Vagina (tissue), 2 donors: ENCODE measurements around the gene WFIKKN2.

ENCODE experiments used
- POLR2A ChIP-seq, 2 donors: fragments of 450-650 bp; IDR thresholded peaks; one replicate each; pipeline ENCODE4 v1.6.1; 2017; ENCODE audit warnings: antibody characterized with exemption in 2 of 2, mild to moderate bottlenecking in 2 of 2, moderate library complexity in 2 of 2
- POLR2AphosphoS5 ChIP-seq, 2 donors: sonication (generic); formaldehyde crosslinking; IDR thresholded peaks; one replicate each; pipeline ENCODE4 v1.9.0; 2017; ENCODE audit warnings: antibody characterized with exemption in 2 of 2, mild to moderate bottlenecking in 2 of 2, low read depth in 1 of 2; ENCODE audit not compliant: insufficient read depth in 1 of 2
- TF ChIP-seq, protein P1 (sequence below), 3 experiments: fragments of 450-650 bp in 2 of 3; fragments of 200-600 bp in 1 of 3; sonication (generic) in 1 of 3; IDR thresholded peaks; one replicate each; pipeline ENCODE4 v1.5.1; 2017 to 2019; ENCODE audit warnings: antibody characterized with exemption in 3 of 3, mild to moderate bottlenecking in 2 of 3, moderate library complexity in 2 of 3

DNA sequence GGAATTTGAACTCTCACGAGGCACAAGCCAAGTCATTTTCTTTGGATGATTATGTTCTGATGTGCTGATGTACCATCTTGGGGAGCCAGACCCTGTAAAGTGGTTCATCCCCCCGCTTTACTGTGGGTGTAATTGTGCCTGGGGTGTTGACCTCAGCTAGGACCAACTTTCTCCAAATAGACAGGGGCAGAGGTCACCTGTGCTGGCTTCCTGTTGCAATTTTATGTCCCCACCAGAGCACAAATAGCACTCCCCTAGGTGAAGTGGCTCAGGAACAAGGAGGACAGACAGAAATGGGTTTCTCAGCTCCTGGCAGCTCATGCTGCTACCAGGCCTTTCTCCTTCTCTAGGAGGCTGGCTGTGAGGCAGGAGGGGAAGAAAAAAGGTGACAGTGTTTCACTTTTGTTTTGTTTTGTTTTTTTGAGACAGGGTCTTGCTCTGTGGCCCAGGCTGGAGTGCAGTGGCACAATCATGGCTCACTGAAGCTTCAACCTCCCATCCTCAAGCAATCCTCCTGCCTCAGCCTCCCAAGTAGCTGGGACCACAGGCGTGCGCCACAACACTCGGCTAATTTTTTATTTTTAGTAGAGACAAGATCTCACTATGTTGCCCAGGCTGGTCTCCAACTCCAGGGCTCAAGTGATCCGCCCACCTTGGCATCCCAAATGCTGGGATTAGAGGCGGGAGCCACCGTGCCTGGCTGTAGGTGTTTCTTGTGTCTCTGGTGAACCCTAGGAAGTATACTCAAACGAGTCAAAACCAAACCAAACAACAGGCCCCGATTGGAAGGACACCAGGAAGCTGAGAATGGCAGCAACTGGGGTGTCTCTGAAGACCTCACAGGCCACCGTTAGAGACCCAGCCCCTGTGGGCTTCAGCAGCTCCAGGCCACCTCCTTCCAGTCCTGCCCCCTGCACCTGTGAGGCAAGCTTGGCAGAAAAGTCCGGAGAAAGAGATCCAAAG, 32.5 kb upstream of the WFIKKN2 start:
- TF ChIP-seq, protein P1, sequence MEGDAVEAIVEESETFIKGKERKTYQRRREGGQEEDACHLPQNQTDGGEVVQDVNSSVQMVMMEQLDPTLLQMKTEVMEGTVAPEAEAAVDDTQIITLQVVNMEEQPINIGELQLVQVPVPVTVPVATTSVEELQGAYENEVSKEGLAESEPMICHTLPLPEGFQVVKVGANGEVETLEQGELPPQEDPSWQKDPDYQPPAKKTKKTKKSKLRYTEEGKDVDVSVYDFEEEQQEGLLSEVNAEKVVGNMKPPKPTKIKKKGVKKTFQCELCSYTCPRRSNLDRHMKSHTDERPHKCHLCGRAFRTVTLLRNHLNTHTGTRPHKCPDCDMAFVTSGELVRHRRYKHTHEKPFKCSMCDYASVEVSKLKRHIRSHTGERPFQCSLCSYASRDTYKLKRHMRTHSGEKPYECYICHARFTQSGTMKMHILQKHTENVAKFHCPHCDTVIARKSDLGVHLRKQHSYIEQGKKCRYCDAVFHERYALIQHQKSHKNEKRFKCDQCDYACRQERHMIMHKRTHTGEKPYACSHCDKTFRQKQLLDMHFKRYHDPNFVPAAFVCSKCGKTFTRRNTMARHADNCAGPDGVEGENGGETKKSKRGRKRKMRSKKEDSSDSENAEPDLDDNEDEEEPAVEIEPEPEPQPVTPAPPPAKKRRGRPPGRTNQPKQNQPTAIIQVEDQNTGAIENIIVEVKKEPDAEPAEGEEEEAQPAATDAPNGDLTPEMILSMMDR (IDR thresholded peaks at IDR 0.05): no peak
- TF ChIP-seq POLR2A (IDR thresholded peaks at IDR 0.05): no peak
- no peak for TF ChIP-seq POLR2AphosphoS5 (IDR thresholded peaks at IDR 0.05; ENCODE audit: insufficient read depth in 1 of 2, low read depth in 1 of 2)
